Activated CD4-positive, alpha-beta T cell treated with anti-CD3 and anti-CD28 coated beads for 4 hours (primary cell): ENCODE measurements around the gene CDC37L1.

Experiments
- DNase-seq, 2 donors: peaks; one replicate each; pipeline ENCODE4 v3.0.0-alpha.2; 2020

CDC37L1 gene

GRCh38 chr9:4669890-4670289 lies 9.5 kb upstream of the CDC37L1 start:
- DNase-seq: no peak

- DNase-seq: no peak
Measured at GRCh38 chr9:4670591-4670990, 8.8 kb upstream of the CDC37L1 start.

GRCh38 chr9:4671737-4672136 lies 7.6 kb upstream of the CDC37L1 start:
- no peak for DNase-seq

DNA sequence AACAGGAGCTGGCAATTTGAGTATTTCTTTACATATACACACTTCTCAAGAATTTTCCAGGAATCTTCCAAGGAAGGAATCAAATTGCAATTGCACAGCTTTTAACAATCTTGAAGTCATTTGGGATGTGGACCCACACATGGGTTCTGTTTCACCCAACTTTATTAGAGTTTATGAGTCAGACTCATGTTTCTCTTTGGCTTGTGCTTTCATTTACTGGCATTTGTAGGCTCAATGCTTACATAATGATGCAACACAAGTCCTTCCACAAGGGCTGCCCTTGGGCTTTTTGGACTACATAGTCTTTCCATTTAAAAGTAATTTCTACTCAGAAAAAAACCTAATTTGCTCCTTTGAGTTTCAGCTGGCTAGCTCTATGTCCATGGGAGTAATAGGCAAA lies 4.6 kb upstream of the CDC37L1 start:
- DNase-seq: no peak

DNA sequence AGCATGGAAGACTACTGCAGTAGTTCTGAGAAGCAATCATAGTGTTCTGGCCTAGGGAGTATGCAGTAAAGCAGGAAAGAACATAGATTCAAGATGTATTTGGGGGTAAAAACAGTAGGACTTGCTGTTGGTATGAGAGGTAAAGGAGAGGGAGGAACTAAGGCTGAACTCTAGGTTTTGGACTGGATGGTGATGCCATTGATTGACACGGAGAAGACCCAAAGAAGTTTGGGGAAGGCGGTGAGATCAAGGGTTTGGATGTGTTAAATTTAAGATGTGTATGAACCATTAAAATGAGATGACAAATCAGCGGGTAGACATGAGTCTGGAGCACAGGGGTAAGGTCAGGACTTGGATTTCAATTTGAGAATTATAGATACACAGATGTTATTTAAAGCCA lies 2.0 kb upstream of the CDC37L1 start:
- DNase-seq: no peak

DNA sequence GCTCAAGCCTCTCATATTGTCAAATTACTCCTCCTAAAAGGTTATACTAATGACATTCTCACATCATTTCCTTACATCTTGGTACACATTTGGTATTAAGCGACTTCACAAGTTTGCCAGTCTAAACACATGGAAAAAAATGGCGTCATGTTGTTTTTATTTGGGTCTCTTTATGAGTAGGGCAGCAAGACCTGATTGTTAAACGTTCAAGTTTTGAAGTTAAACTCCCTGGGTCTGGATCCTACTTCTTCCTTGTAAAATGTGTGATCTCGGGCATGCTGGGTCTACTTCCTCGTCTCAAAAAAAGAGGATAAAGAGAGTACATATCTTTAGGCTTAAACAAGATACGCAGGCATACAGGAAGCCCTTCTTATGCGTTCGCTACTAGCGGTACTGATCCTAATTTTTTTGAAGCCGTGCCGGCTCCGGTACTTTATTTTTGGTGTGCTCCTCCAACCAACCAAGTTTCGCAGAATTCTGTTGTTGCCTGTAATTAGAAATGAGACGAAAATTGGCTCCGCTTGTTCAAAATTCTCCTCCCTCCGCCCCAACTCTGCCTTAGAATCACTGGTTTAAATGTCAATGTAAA lies 596 bp upstream of the CDC37L1 start:
- no peak for DNase-seq

GRCh38 chr9:4680173-4680525 lies 780 bp downstream of the CDC37L1 start:
- DNase-seq: no peak

GRCh38 chr9:4680750-4681149 lies 1.4 kb downstream of the CDC37L1 start:
- DNase-seq: no peak

DNA sequence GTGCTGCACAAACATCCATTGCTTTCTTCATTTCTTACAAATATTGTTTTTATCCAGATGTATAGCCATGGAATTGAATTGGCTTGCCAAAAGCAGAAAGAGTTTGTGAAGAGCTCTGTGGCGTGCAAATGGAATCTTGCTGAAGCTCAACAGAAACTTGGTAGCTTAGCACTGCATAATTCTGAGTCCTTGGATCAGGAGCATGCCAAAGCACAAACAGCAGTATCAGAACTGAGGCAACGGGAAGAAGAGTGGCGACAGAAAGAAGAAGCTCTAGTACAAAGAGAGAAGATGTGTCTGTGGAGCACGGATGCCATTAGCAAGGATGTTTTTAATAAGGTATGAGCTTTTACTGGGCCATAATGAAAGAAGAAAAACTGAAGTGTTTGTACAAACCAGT lies 5.5 kb downstream of the CDC37L1 start:
- no peak for DNase-seq

DNA sequence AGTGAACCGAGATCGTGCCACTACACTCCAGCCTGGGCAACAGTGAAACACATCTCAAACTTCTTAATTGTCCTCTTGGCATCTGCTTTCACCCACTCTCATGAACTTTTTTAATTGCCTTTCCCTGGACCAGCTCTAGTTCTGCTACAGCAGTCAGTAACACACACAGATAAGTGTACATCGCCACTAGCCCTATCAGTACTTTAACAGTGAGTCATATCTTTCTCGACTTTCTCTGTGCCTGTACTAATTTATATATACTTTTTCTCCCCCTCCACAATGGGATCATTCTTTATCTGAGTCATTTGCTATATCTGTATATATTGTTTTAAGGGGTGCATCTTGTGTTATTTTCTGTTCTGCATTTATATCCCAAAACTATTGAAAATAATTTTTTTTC lies 6.7 kb downstream of the CDC37L1 start:
- no peak for DNase-seq

GRCh38 chr9:4686584-4686983 lies 7.2 kb downstream of the CDC37L1 start:
- DNase-seq: no peak

GRCh38 chr9:4689021-4689420 lies 9.7 kb downstream of the CDC37L1 start:
- no peak for DNase-seq

DNA sequence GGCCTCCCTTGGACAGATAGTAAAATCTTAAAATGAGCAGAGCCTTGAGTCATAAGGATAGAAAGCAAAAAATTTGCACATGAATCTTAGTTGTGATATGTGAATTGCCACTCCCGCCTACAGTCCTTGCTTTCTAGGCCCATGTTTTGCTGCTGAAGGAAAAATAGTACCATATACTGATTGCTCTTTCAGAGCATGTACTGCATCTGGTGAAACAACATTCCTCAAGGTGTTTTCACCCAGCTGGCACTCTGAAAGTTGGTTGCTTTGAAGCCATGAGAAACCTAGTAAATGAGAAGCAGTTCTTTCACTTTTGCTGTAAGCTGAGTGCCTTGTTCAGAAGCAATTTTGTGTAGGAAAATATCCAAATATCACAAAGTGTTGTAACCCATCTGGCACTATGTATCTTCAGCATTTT lies 10.3 kb downstream of the CDC37L1 start:
- no peak for DNase-seq

DNA sequence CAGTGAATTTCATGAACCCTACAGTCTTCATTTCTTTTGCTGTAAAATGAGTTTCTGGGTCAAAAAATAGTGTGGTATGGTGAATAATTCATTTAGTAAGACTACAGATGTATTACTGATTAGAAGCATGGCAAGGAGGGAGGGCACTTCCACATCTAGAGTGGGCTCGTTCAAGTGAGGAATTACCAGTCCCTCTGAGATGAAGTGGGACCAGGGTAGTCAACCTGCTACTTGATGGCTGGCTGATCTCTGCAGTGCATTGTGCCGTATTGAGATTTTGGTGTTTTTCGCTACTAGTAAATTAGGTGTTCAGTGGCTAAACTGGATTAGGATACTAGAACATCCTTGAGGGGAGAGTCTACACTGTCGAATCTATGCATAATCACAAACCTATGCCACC lies 10.8 kb downstream of the CDC37L1 start:
- no peak for DNase-seq

DNA sequence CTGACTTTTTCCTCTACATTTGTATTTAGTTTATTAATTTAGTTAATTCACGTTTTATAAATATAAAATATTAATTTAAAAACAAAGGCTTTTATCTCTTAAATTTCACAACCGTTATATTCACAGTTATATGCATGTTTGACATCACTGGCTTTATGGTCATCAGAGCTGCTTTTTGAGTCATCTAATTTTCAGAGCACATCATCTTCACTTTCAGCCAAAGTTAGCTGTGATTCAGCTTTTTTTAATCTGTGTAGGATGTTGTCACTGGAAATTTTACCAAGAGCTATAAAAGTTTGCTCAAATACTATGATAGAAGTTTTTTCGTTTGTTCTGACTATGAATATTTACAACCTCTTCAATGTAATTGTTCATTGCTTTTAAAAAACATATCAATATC lies 12.4 kb downstream of the CDC37L1 start:
- DNase-seq: no peak

GRCh38 chr9:4700091-4700490 lies 20.7 kb downstream of the CDC37L1 start:
- no peak for DNase-seq

- no peak for DNase-seq
Measured at GRCh38 chr9:4700932-4701331, 21.6 kb downstream of the CDC37L1 start.

DNA sequence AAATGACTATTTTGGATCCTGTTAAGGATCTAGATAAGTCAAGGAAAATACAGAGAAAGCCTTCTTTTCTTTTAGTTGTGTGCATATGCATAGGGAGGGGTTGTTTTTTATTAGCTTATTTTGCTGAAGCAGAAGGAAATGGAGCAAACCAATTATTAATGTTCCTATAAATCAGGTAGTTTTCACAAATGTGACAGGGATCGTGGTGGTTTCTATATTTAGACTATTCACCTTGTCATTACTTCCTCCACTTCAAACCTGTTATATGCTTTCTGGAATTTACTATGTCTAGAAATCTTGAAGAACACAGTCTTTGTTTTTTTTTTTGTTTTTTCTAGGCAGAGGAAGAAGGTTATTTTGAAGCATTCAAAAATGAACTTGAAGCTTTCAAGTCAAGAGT lies 22.2 kb downstream of the CDC37L1 start:
- DNase-seq: no peak

- DNase-seq: no peak
Measured at GRCh38 chr9:4704129-4704528, 24.8 kb downstream of the CDC37L1 start.

- no peak for DNase-seq
Measured at GRCh38 chr9:4706021-4706420, 26.7 kb downstream of the CDC37L1 start.

DNA sequence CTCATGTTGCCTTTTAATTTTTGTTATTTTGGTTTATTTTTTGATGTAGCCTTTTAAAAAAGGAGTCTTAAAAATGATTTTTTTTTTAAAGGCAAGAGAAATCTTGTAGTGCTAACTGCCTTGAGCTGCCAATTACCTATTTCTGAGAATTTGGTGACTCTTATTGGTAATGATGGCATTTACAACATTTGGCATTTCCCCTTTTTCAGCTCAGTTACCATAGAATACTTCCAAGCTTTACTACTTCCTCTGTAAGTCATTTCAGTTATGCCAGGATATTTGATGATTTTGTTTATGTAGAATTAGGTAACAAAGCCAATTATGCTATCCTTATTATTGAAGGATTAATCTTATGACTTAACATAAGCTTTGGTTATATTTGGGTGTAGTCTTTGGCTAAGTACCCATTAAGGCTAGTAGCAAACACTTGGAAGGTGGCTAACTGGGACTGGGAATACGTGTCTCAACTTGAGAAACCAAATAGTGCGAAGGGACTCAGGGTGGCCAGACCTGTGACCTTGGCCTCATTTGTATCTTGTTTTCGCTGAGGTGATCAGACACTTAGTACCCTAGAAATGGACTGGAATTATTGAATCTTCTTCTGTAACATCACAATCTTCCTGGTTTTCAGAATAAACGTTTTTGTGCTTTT lies 27.7 kb downstream of the CDC37L1 start:
- DNase-seq: no peak

DNA sequence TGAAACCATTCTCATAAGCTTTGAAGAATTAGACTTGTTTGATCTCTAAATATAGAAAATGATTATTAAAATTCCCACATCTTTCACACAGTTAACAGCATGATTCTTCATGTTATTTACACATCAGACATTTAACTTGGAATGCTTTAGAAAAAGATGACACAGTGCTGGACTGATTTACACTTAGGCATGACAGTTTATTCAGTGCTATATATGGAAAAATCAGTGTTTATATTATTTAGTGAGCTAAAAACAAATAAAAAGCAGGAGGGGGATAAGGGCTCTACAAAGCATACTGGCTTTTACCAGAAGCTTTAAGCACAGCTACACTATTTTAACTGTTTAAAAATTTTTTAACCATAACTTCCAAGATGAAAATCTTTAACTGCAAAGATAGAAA lies 30.0 kb downstream of the CDC37L1 start:
- no peak for DNase-seq

DNA sequence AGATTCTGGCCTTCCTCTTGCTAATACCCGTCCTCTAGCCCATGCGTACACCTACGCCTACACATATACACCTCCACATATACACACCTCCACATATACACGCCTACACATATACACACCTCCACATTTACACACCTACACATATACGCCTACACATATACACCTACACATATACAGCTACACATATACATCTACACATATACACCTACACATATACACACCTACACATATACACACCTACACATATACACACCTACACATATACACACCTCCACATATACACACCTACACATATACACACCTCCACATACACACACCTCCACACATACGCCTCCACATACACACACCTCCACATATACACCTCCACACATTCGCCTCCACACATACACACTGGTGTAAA lies 34.5 kb downstream of the CDC37L1 start:
- no peak for DNase-seq

- no peak for DNase-seq
Measured at GRCh38 chr9:4714266-4715016, 35.1 kb downstream of the CDC37L1 start.

GRCh38 chr9:4716163-4716562 lies 36.8 kb downstream of the CDC37L1 start:
- no peak for DNase-seq
